ENCODE results near the gene SDC3.
A peak's percentile ranks its signal among the peaks of the same experiment; 100 is the strongest.

Gene SDC3

GRCh38 chr1:30847358-30847972 lies 61.1 kb downstream of the SDC3 start:
- DNase-seq = no peak

- DNase-seq = no peak
Observed at GRCh38 chr1:30846587-30846986, 62.0 kb downstream of the SDC3 start.

- DNase-seq = no peak
Observed at GRCh38 chr1:30845904-30846290, 62.7 kb downstream of the SDC3 start.

GRCh38 chr1:30845237-30845903 lies 63.2 kb downstream of the SDC3 start:
- no peak for DNase-seq

- DNase-seq = no peak
Observed at GRCh38 chr1:30844631-30845030, 63.9 kb downstream of the SDC3 start.

GRCh38 chr1:30842697-30843354 lies 65.7 kb downstream of the SDC3 start:
- DNase-seq = no peak

- DNase-seq = no peak
Observed at GRCh38 chr1:30840904-30841598, 67.5 kb downstream of the SDC3 start.

GRCh38 chr1:30839827-30840359 lies 68.7 kb downstream of the SDC3 start:
- DNase-seq = no peak

GRCh38 chr1:30838996-30839395 lies 69.6 kb downstream of the SDC3 start:
- DNase-seq = no peak

- DNase-seq = no peak
Observed at GRCh38 chr1:30837653-30838052, 70.9 kb downstream of the SDC3 start.

GRCh38 chr1:30834253-30834652 lies 74.3 kb downstream of the SDC3 start:
- no peak for DNase-seq

- no peak for DNase-seq
Observed at GRCh38 chr1:30830537-30830936, 78.0 kb downstream of the SDC3 start.

GRCh38 chr1:30829889-30830288 lies 78.7 kb downstream of the SDC3 start:
- DNase-seq = no peak

GRCh38 chr1:30824736-30825429 lies 83.7 kb downstream of the SDC3 start:
- no peak for DNase-seq

- peak in 3 of 4 experiments; percentile 10 to 21 (median 10) for DNase-seq
Observed at GRCh38 chr1:30823969-30824735, 84.4 kb downstream of the SDC3 start.

- no peak for DNase-seq
Observed at GRCh38 chr1:30823627-30823968, 85.0 kb downstream of the SDC3 start.

- no peak for DNase-seq
Observed at GRCh38 chr1:30822966-30823581, 85.5 kb downstream of the SDC3 start.

GRCh38 chr1:30822006-30822405 lies 86.6 kb downstream of the SDC3 start:
- no peak for DNase-seq

GRCh38 chr1:30820299-30820698 lies 88.3 kb downstream of the SDC3 start:
- no peak for DNase-seq

All from activated CD4-positive, CD25-positive, alpha-beta regulatory T cell (primary cell).